ENCODE data around the gene CRHR1.

The CRHR1 gene

GRCh38 chr17:45871718-45872117 is 87.6 kb downstream of the CRHR1 start:
- DNase-seq = no peak

DNA sequence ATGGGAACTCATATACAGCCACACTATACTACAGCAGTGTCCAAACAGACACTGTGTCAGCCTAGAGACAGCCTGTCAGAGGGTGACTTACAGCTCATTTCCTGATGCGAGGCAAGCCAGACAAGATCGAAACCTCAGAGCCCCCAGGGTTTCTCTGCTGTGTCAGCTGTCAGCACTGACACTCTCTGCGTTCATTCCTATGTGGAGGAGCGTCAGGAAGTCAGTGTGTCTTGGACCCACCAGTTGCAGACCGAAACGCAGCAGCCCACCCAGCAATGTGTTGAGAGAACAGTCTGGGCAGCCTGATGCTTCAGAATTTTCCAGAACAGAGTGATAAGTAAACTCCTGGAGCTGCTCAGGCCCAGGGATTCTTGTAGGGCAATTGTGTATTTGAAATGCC is 89.6 kb downstream of the CRHR1 start:
- no peak for DNase-seq

DNA sequence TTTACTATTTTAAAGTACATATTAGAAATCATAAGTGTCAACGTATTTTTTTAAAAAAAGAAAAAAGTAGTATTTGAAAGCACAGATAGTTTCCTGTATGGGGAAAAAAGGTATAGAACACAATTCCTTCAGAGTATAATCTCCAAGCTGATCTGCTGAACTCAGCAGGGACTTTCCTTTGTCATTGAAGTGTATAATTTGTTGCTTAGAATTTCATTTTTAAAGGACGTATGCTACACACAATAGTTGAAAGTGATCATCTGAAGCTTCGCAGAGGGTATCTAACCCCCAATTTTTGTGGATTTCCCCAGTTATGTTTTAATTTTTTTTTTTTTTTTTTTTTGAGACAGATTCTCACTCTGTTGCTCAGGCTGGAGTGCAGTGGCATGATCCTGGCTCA is 90.0 kb downstream of the CRHR1 start:
- DNase-seq = no peak

DNA sequence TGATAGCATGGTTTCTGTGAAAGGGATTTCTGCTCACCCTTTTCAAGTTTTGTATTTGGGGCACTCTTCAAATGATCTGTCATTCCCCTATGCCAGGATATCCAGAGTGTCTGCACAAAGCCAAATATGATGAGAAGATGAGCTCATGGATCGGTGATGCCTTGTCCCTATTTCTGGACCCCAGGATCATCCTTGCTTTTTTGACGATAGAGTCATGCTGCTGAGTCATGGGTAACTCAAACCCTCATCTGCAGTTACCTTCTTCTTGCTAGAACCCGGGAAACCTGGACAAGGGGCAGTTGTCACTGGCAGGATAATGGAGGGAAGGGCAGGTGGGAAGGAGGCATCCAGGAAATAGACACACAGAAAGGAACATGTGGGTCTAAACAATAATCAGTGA is 92.4 kb downstream of the CRHR1 start:
- no peak for DNase-seq

GRCh38 chr17:45877467-45877866 is 93.3 kb downstream of the CRHR1 start:
- no peak for DNase-seq

GRCh38 chr17:45883063-45883462 is 98.9 kb downstream of the CRHR1 start:
- no peak for DNase-seq

Measured in NCI-H2171 (cell line).